B cell (primary cell): Measurements from ENCODE around the gene BAG3. TPM values are rescaled to one million over a fixed set of nuclear protein-coding genes. Genes with fewer than 3 reads are reported as not detected.

Source experiments
- ATAC-seq: fragments of 200-7000 bp; cut with Tn5 transposase; one replicate; pipeline ENCODE4 v1.10.0; 2021; ENCODE audit warnings: low read depth, mild to moderate bottlenecking, moderate number of reproducible peaks, moderate library complexity
- CTCF ChIA-PET: fragments of 350-600 bp; sonication (Branson Sonifier 250); formaldehyde crosslinking; loops from one replicate; lab custom pipeline; 2021; ENCODE audit warnings: antibody characterized with exemption, inconsistent platforms; lab: Charles Lee
- POLR2A ChIA-PET: fragments of 350-600 bp; sonication (Branson Sonifier 250); formaldehyde crosslinking; loops from one replicate; lab custom pipeline; 2021; ENCODE audit warnings: antibody characterized with exemption; lab: Charles Lee
- DNase-seq: peaks from one replicate; pipeline ENCODE4 v3.0.0; 2013
- H2AFZ ChIP-seq: 2 replicates; pipeline ENCODE4 v1.6.1; 2012; ENCODE audit warnings: mild to moderate bottlenecking, low read depth, low read length; ENCODE audit not compliant: insufficient read depth, poor library complexity, severe bottlenecking
- H3K27ac ChIP-seq, 2 donors: 1 replicate in 1 of 2; 2 replicates in 1 of 2; pipeline ENCODE4 v1.5.1; 2012 to 2013; ENCODE audit warnings: low read length in 2 of 2, mild to moderate bottlenecking in 2 of 2, moderate library complexity in 1 of 2
- H3K27me3 ChIP-seq, 4 experiments: fragments of 200-600 bp in 1 of 4; sonication (generic) in 1 of 4; replicated peaks in 1 of 4; 1 replicate in 2 of 4; 2 replicates in 2 of 4; pipeline versions ENCODE4 v1.6.1 to v1.7.0; 2013 to 2016; ENCODE audit warnings: low read length in 3 of 4, mild to moderate bottlenecking in 2 of 4, mixed read lengths in 1 of 4, moderate library complexity in 1 of 4; ENCODE audit not compliant: insufficient read depth in 4 of 4, control insufficient read depth in 3 of 4; ENCODE audit errors: control extremely low read depth in 1 of 4
- H3K36me3 ChIP-seq, 2 experiments: replicated peaks in 1 of 2; 1 replicate in 1 of 2; 2 replicates in 1 of 2; pipeline versions ENCODE4 v1.6.1 to v1.7.1; 2013; ENCODE audit warnings: low read length in 1 of 2; ENCODE audit not compliant: insufficient read depth in 2 of 2, control insufficient read depth in 1 of 2; ENCODE audit errors: control extremely low read depth in 1 of 2, extremely low read depth in 1 of 2
- H3K4me1 ChIP-seq, 2 donors: fragments of 200-600 bp in 1 of 2; sonication (generic) in 1 of 2; 1 replicate in 1 of 2; 2 replicates in 1 of 2; pipeline versions ENCODE4 v1.5.1 to v1.6.1; 2013 to 2017; ENCODE audit warnings: low read length in 2 of 2; ENCODE audit not compliant: control insufficient read depth in 2 of 2, insufficient read depth in 2 of 2
- H3K4me2 ChIP-seq: replicated peaks from 2 replicates; pipeline ENCODE3; 2012; ENCODE audit warnings: mild to moderate bottlenecking, low read depth, low read length; ENCODE audit not compliant: poor library complexity, severe bottlenecking
- H3K4me3 ChIP-seq, 5 experiments: fragments of 200-600 bp in 1 of 5; sonication (generic) in 1 of 5; 1 replicate in 3 of 5; 2 replicates in 2 of 5; pipeline versions ENCODE4 v1.5.1 to v1.7.0; 2011 to 2016; ENCODE audit warnings: low read length in 4 of 5, mild to moderate bottlenecking in 4 of 5, low read depth in 2 of 5, control low read depth in 1 of 5, moderate library complexity in 1 of 5; ENCODE audit not compliant: insufficient read depth in 1 of 5; ENCODE audit errors: control extremely low read depth in 1 of 5, extremely low read depth in 1 of 5
- H3K79me2 ChIP-seq: fragments of 200-600 bp; sonication (generic); one replicate; pipeline ENCODE4 v1.6.0; 2016; ENCODE audit warnings: low read length; ENCODE audit not compliant: control insufficient read depth, insufficient read depth
- H3K9ac ChIP-seq: fragments of 200-600 bp; sonication (generic); 2 replicates; pipeline ENCODE4 v1.6.1; 2017; ENCODE audit warnings: mild to moderate bottlenecking, low read length, moderate library complexity
- H3K9me3 ChIP-seq, 3 donors: one replicate each; pipeline versions ENCODE4 v1.6.1 to v1.7.1; 2013; ENCODE audit warnings: low read length in 2 of 3; ENCODE audit not compliant: control insufficient read depth in 2 of 3, insufficient read depth in 1 of 3; ENCODE audit errors: control extremely low read depth in 1 of 3
- H4K20me1 ChIP-seq: 2 replicates; pipeline ENCODE4 v1.6.0; 2012; ENCODE audit warnings: mild to moderate bottlenecking, low read length; ENCODE audit not compliant: insufficient read depth, control insufficient read depth, poor library complexity, severe bottlenecking
- H3K27ac Mint-ChIP-seq: one replicate; pipeline ENCODE4 v1.8.0; 2021; ENCODE audit warnings: mixed read lengths
- H3K27me3 Mint-ChIP-seq: one replicate; pipeline ENCODE4 v1.8.0; 2021; ENCODE audit warnings: mixed read lengths
- H3K4me1 Mint-ChIP-seq: one replicate; pipeline ENCODE4 v1.8.0; 2021; ENCODE audit warnings: mixed read lengths
- H3K4me3 Mint-ChIP-seq: one replicate; pipeline ENCODE4 v1.8.0; 2021; ENCODE audit warnings: mixed read lengths
- H3K9me3 Mint-ChIP-seq: one replicate; pipeline ENCODE4 v1.8.0; 2022; ENCODE audit warnings: mixed read lengths; ENCODE audit not compliant: insufficient read depth
- EZH2 ChIP-seq: IDR thresholded peaks from 2 replicates; pipeline ENCODE4 v1.6.1; 2012; ENCODE audit warnings: borderline replicate concordance, low read depth, mild to moderate bottlenecking, moderate library complexity, low read length; ENCODE audit not compliant: insufficient read depth, poor library complexity, severe bottlenecking
- WGBS: methylation state at CpG from one replicate; pipeline ENCODE4 v1.1.5; 2013; ENCODE audit warnings: missing lambda C conversion rate; ENCODE audit not compliant: insufficient coverage; 5-methylcytosine and 5-hydroxymethylcytosine counted together
- intact Hi-C: fragments of 100-400 bp; cut with micrococcal nuclease; formaldehyde crosslinking; loops from one replicate; pipeline ENCODE4 v1.10.0; 2022
- polyA plus RNA-seq: library from polyadenylated mRNA; depleted of rRNA; stranded (reverse); fragments of >200 nt; gene quantifications from 2 replicates; pipeline ENCODE4 v1.2.3, GENCODE V29; 2012
- total RNA-seq, 2 donors: library from RNA; stranded (reverse); fragments of 120-200 nt in 1 of 2; gene quantifications; 1 replicate in 1 of 2; 2 replicates in 1 of 2; pipeline versions ENCODE4 v1.2.3 to v1.2.4, GENCODE V29; 2013 to 2022
- TF ChIP-seq, protein P1 (sequence below): fragments of 200-600 bp; IDR thresholded peaks from one replicate; pipeline ENCODE4 v1.8.0; 2022; ENCODE audit warnings: antibody characterized with exemption, mild to moderate bottlenecking

BAG3 gene
- total and polyA plus RNA-seq, 2 donors (not counting 1 experiment from before 2014, with no cell fraction given) = 3.9 to 7.4 TPM

DNA sequence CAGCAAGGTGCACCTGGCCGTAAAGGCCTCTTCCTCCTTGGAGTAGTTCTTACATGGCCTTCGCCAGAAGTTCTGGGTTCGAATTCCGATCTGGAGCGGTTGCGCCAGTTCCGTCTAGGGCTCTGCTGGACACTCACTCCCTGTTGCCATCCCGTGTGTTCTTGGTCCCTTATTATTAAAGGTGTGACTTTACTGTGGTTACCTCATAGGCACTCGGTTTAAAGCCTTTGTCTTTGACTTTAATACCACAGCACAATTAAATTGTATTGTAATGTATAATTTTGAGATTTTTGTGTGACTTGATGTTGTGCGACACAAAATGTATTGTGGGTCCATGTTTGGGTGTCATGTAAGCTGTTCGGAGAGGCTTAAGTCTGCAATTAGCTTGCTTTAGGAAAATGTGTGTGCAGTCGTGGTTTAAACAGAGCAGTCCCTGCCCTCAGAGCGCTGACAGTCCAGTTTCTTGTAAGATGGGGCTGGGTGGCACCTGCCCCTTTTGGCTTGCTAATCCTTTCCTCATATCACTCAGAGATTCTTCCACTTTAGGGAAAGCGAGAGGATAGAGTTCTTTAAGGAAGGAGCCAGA, 75.6 kb downstream of the BAG3 start:
- Mint-ChIP-seq H3K4me1 (peaks cover 48% of the 10 kb centered on the region), H3K4me3 (peak overlapping the region; percentile 98), H3K9me3 (no peaks in the 10 kb centered on the region), H3K27me3 (no peaks in the 10 kb centered on the region), H3K27ac (peak overlapping the region; percentile 94)
- intact Hi-C loops = loop anchor here (1.0 to 5.0 kb wide), 4 partner anchors 24 to 146 kb away; partner anchors contain the start of gene MCMBP
- Histone ChIP-seq H3K9me3 (no peaks in the 10 kb centered on the region), H3K27ac (peak overlapping the region; percentile 34 to 90), H3K27me3 (no peaks in the 10 kb centered on the region), H4K20me1 (no peaks in the 10 kb centered on the region), H3K9ac (peak overlapping the region; percentile 85), H3K4me1 (peaks cover 38 to 51% of the 10 kb centered on the region in 2 donors), H3K4me3 (peak overlapping the region; percentile 55 to 85 (median 70)), H3K4me2 (peak overlapping the region; percentile 95), H3K36me3 (no peaks in the 10 kb centered on the region), H2AFZ (peak overlapping the region; percentile 90), H3K79me2 (peaks cover 53% of the 10 kb centered on the region)
- TF ChIP-seq EZH2 = no peak
- TF ChIP-seq, protein P1, sequence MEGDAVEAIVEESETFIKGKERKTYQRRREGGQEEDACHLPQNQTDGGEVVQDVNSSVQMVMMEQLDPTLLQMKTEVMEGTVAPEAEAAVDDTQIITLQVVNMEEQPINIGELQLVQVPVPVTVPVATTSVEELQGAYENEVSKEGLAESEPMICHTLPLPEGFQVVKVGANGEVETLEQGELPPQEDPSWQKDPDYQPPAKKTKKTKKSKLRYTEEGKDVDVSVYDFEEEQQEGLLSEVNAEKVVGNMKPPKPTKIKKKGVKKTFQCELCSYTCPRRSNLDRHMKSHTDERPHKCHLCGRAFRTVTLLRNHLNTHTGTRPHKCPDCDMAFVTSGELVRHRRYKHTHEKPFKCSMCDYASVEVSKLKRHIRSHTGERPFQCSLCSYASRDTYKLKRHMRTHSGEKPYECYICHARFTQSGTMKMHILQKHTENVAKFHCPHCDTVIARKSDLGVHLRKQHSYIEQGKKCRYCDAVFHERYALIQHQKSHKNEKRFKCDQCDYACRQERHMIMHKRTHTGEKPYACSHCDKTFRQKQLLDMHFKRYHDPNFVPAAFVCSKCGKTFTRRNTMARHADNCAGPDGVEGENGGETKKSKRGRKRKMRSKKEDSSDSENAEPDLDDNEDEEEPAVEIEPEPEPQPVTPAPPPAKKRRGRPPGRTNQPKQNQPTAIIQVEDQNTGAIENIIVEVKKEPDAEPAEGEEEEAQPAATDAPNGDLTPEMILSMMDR = no peak
- ATAC-seq (no peak), DNase-seq (peak; percentile 9)
- POLR2A ChIA-PET = interaction anchor here (0.6 to 4.1 kb wide), 5 partner anchors 15 to 145 kb away, joined by 3 to 65 read pairs (median 4); no protein-coding TSS in a partner anchor
- CTCF ChIA-PET = interaction anchor here (0.9 to 6.5 kb wide), 10 partner anchors 11 to 172 kb away, joined by 3 to 99 read pairs (median 19); no protein-coding TSS in a partner anchor
- WGBS = 37% methylated on average over 8 of the region's 14 CpGs

Other genes starting within 250 kb of the BAG3 start
- gene RGS10, start 108.7 kb upstream of the BAG3 start, total RNA-seq = 16.8 and 20.3 TPM in 2 replicates
- gene RGS10, start 108.7 kb upstream of the BAG3 start, polyA plus RNA-seq = 10.9 and 15.3 TPM in 2 replicates
- 159 and 175 TPM in 2 replicates for gene TIAL1, start 54.4 kb upstream of the BAG3 start, total RNA-seq
- gene TIAL1, start 54.4 kb upstream of the BAG3 start, polyA plus RNA-seq = 98.5 and 131 TPM in 2 replicates
- 37.5 and 42.5 TPM in 2 replicates for gene INPP5F, start 74.7 kb downstream of the BAG3 start, total RNA-seq
- 10.2 and 11.2 TPM in 2 replicates for gene INPP5F, start 74.7 kb downstream of the BAG3 start, polyA plus RNA-seq
- 36.0 and 39.9 TPM in 2 replicates for gene MCMBP, start 221.5 kb downstream of the BAG3 start, total RNA-seq
- gene MCMBP, start 221.5 kb downstream of the BAG3 start, polyA plus RNA-seq = 27.1 and 29.0 TPM in 2 replicates
- 69.7 and 77.3 TPM in 2 replicates for gene SEC23IP, start 241.3 kb downstream of the BAG3 start, total RNA-seq
- gene SEC23IP, start 241.3 kb downstream of the BAG3 start, polyA plus RNA-seq = 10.5 and 16.5 TPM in 2 replicates